GM19452 (cell line): ENCODE data around the gene CTSD.

Experiments used
- ATAC-seq: cut with Tn5 transposase; IDR thresholded peaks from one replicate; pipeline ENCODE4 v1.9.1; 2021; ENCODE audit not compliant: unreplicated experiment

Gene CTSD

GRCh38 chr11:1756791-1757771 is 6.6 kb downstream of the CTSD start:
- no peak for ATAC-seq

GRCh38 chr11:1755692-1756561 is 7.8 kb downstream of the CTSD start:
- no peak for ATAC-seq

- no peak for ATAC-seq
Measured at GRCh38 chr11:1755344-1755691, 8.4 kb downstream of the CTSD start.

- no peak for ATAC-seq
Measured at GRCh38 chr11:1754376-1755150, 9.2 kb downstream of the CTSD start.

- ATAC-seq, result no peak
Measured at GRCh38 chr11:1753929-1754305, 9.8 kb downstream of the CTSD start.

GRCh38 chr11:1753229-1753928 is 10.3 kb downstream of the CTSD start:
- no peak for ATAC-seq

GRCh38 chr11:1752907-1753228 is 10.9 kb downstream of the CTSD start:
- no peak for ATAC-seq

GRCh38 chr11:1751999-1752906 is 11.5 kb downstream of the CTSD start:
- no peak for ATAC-seq

- ATAC-seq, result no peak
Measured at GRCh38 chr11:1751531-1751921, 12.2 kb downstream of the CTSD start.

GRCh38 chr11:1750840-1751530 is 12.7 kb downstream of the CTSD start:
- no peak for ATAC-seq

GRCh38 chr11:1750481-1750839 is 13.3 kb downstream of the CTSD start, which contains the start of gene IFITM10:
Gene IFITM10, minus strand, starts transcription at chr11:1750595. Its CDS starts 153 bp downstream, at chr11:1750442.
- ATAC-seq, result no peak

- ATAC-seq, result no peak
Measured at GRCh38 chr11:1749395-1750351, 14.1 kb downstream of the CTSD start.

- no peak for ATAC-seq
Measured at GRCh38 chr11:1748636-1749394, 14.9 kb downstream of the CTSD start.

- no peak for ATAC-seq
Measured at GRCh38 chr11:1747753-1748635, 15.7 kb downstream of the CTSD start.

GRCh38 chr11:1746956-1747752 is 16.6 kb downstream of the CTSD start:
- no peak for ATAC-seq
